Vagina (tissue), 2 donors: Measurements from ENCODE around the gene SEMG1. TPM values are rescaled to one million over a fixed set of nuclear protein-coding genes. Genes with fewer than 3 reads are reported as not detected.

Experiments
- DNase-seq, 2 donors: peaks; one replicate each; pipeline ENCODE4 v3.0.0-alpha.2; 2017; ENCODE audit errors: extremely low spot score in 2 of 2
- H3K27ac ChIP-seq: fragments of 200-600 bp; sonication (generic); one replicate; pipeline ENCODE4 v1.5.1; 2019
- H3K27me3 ChIP-seq: fragments of 200-600 bp; sonication (generic); one replicate; pipeline ENCODE4 v1.5.1; 2019
- H3K36me3 ChIP-seq, 2 donors: fragments of 200-600 bp; sonication (generic); one replicate each; pipeline ENCODE4 v1.5.1; 2017 to 2019
- H3K4me1 ChIP-seq: fragments of 200-600 bp; sonication (generic); one replicate; pipeline ENCODE4 v1.5.1; 2019
- H3K4me3 ChIP-seq, 2 donors: fragments of 200-600 bp; sonication (generic); 1 replicate in 1 of 2; 2 replicates in 1 of 2; pipeline ENCODE4 v1.5.1; 2016 to 2019
- H3K9me3 ChIP-seq: fragments of 200-600 bp; sonication (generic); one replicate; pipeline ENCODE4 v1.5.1; 2019
- POLR2A ChIP-seq, 2 donors: fragments of 450-650 bp; IDR thresholded peaks; one replicate each; pipeline ENCODE4 v1.6.1; 2017; ENCODE audit warnings: antibody characterized with exemption in 2 of 2, mild to moderate bottlenecking in 2 of 2, moderate library complexity in 2 of 2
- POLR2AphosphoS5 ChIP-seq, 2 donors: sonication (generic); formaldehyde crosslinking; IDR thresholded peaks; one replicate each; pipeline ENCODE4 v1.9.0; 2017; ENCODE audit warnings: antibody characterized with exemption in 2 of 2, mild to moderate bottlenecking in 2 of 2, low read depth in 1 of 2; ENCODE audit not compliant: insufficient read depth in 1 of 2
- intact Hi-C: fragments of 100-400 bp; cut with DNase I; formaldehyde crosslinking; loops from one replicate; pipeline ENCODE4 v1.15.1; 2023
- total RNA-seq: library from RNA; depleted of rRNA; stranded (reverse); fragments of >200 nt; gene quantifications from one replicate; pipeline ENCODE4 v1.2.3, GENCODE V29; 2016
- TF ChIP-seq, protein P1 (sequence below), 3 experiments: fragments of 450-650 bp in 2 of 3; fragments of 200-600 bp in 1 of 3; sonication (generic) in 1 of 3; IDR thresholded peaks; one replicate each; pipeline ENCODE4 v1.5.1; 2017 to 2019; ENCODE audit warnings: antibody characterized with exemption in 3 of 3, mild to moderate bottlenecking in 2 of 3, moderate library complexity in 2 of 3

SEMG1 gene
- total RNA-seq, 1 donor from 2014 or later: not detected

DNA sequence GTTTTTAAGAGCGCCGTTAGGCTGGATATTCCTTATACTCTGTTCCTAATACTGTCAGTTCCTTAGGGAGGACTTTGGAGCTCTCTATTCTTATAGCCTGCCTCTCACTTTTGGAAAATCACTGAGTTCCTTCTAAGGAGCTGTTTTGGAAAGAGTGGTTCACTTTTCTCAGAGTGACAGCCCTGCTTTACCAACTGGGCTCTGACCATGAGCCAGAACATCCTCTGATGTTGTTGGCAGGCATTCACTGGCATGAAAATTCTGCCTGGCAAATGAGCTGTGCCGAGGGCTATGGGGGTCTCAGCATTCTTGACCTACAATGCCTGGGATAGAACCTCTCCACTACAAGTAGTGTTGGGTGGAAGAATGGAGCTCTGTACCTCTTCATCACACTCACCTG lies 14.9 kb upstream of the SEMG1 start:
- TF ChIP-seq POLR2AphosphoS5 (IDR thresholded peaks at IDR 0.05; ENCODE audit: insufficient read depth in 1 of 2, low read depth in 1 of 2) (no peak), POLR2A (IDR thresholded peaks at IDR 0.05) (no peak)
- TF ChIP-seq, protein P1, sequence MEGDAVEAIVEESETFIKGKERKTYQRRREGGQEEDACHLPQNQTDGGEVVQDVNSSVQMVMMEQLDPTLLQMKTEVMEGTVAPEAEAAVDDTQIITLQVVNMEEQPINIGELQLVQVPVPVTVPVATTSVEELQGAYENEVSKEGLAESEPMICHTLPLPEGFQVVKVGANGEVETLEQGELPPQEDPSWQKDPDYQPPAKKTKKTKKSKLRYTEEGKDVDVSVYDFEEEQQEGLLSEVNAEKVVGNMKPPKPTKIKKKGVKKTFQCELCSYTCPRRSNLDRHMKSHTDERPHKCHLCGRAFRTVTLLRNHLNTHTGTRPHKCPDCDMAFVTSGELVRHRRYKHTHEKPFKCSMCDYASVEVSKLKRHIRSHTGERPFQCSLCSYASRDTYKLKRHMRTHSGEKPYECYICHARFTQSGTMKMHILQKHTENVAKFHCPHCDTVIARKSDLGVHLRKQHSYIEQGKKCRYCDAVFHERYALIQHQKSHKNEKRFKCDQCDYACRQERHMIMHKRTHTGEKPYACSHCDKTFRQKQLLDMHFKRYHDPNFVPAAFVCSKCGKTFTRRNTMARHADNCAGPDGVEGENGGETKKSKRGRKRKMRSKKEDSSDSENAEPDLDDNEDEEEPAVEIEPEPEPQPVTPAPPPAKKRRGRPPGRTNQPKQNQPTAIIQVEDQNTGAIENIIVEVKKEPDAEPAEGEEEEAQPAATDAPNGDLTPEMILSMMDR (IDR thresholded peaks at IDR 0.05): no peak
- Histone ChIP-seq H3K4me1 (no peaks in the 10 kb centered on the region), H3K27me3 (no peaks in the 10 kb centered on the region), H3K27ac (no peak overlapping the region), H3K36me3 (no peaks in the 10 kb centered on the region), H3K4me3 (no peak overlapping the region), H3K9me3 (no peaks in the 10 kb centered on the region)
- no peak for DNase-seq
- intact Hi-C loops: no loop called here

GRCh38 chr20:45193331-45193730 lies 13.5 kb upstream of the SEMG1 start:
- intact Hi-C loops: no loop called here
- no peak for DNase-seq
- TF ChIP-seq, protein P1 (IDR thresholded peaks at IDR 0.05): no peak

DNA sequence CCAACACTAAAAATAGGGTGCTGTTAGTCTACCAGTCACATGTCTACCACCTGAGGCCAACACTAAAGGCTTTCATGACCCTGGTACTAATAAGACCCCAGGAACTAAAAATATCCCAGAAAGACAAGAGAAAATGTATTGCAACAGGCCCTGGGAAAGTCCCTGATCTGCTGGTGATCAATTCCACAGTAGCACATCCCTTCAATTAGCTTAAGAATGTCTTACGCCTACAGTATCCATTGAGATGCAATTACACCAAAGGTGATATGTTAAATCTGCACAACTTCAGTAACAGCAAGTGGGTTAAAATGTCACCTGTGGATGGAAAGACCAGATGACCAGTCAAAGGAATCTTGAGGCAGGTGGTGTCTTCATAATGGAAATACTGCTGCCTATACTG lies 3.1 kb downstream of the SEMG1 start:
- no peak for DNase-seq
- no peak overlapping the region for H3K4me3 ChIP-seq
- no peaks in the 10 kb centered on the region for H3K9me3 ChIP-seq
- H3K4me1 ChIP-seq: no peaks in the 10 kb centered on the region
- TF ChIP-seq POLR2A (IDR thresholded peaks at IDR 0.05) (no peak), POLR2AphosphoS5 (IDR thresholded peaks at IDR 0.05; ENCODE audit: insufficient read depth in 1 of 2, low read depth in 1 of 2) (no peak)
- TF ChIP-seq, protein P1 (IDR thresholded peaks at IDR 0.05): no peak
- H3K36me3 ChIP-seq: no peaks in the 10 kb centered on the region
- no peaks in the 10 kb centered on the region for H3K27me3 ChIP-seq
- intact Hi-C loops: no loop called here
- H3K27ac ChIP-seq: no peak overlapping the region

More at GRCh38 chr20:45193331-45193730, 13.5 kb upstream of the SEMG1 start:
- Histone ChIP-seq H3K4me1 (no peaks in the 10 kb centered on the region), H3K36me3 (no peaks in the 10 kb centered on the region), H3K4me3 (no peak overlapping the region), H3K9me3 (no peaks in the 10 kb centered on the region), H3K27ac (no peak overlapping the region), H3K27me3 (no peaks in the 10 kb centered on the region)

- intact Hi-C loops: no loop called here
- no peak overlapping the region for H3K27ac ChIP-seq
- no peaks in the 10 kb centered on the region for H3K4me1 ChIP-seq
- TF ChIP-seq POLR2AphosphoS5 (IDR thresholded peaks at IDR 0.05; ENCODE audit: insufficient read depth in 1 of 2, low read depth in 1 of 2): no peak
- TF ChIP-seq, protein P1 (IDR thresholded peaks at IDR 0.05): no peak
- TF ChIP-seq POLR2A (IDR thresholded peaks at IDR 0.05): no peak
- H3K27me3 ChIP-seq: no peaks in the 10 kb centered on the region
- no peak for DNase-seq
- no peak overlapping the region for H3K4me3 ChIP-seq
- H3K9me3 ChIP-seq: no peaks in the 10 kb centered on the region
- no peaks in the 10 kb centered on the region for H3K36me3 ChIP-seq
Observed at GRCh38 chr20:45211569-45212474, 5.0 kb downstream of the SEMG1 start.

- intact Hi-C loops: no loop called here
- no peaks in the 10 kb centered on the region for H3K27me3 ChIP-seq
- TF ChIP-seq POLR2AphosphoS5 (IDR thresholded peaks at IDR 0.05; ENCODE audit: insufficient read depth in 1 of 2, low read depth in 1 of 2) (no peak), POLR2A (IDR thresholded peaks at IDR 0.05) (no peak)
- TF ChIP-seq, protein P1 (IDR thresholded peaks at IDR 0.05): no peak
- H3K4me1 ChIP-seq: no peaks in the 10 kb centered on the region
- no peak for DNase-seq
- H3K27ac ChIP-seq: no peak overlapping the region
- H3K4me3 ChIP-seq: no peak overlapping the region
- no peaks in the 10 kb centered on the region for H3K9me3 ChIP-seq
- H3K36me3 ChIP-seq: no peaks in the 10 kb centered on the region
Observed at GRCh38 chr20:45212836-45213235, 6.0 kb downstream of the SEMG1 start.
